GM10847 (cell line): ENCODE measurements around the gene NPAT.

Experiments used
- POLR2A ChIP-seq: IDR thresholded peaks from 2 replicates; pipeline ENCODE4 v1.6.1; 2011; ENCODE audit not compliant: insufficient read length; ENCODE audit errors: extremely low read depth

NPAT gene

GRCh38 chr11:108222574-108223347 lies at the start of gene NPAT, which contains the start of gene ATM:
Gene NPAT (minus strand): TSS chr11:108222638. CDS start chr11:108222536, 102 bp downstream.
Gene ATM (plus strand): TSS chr11:108223067. CDS start chr11:108227625, 4,558 bp downstream.
- TF ChIP-seq POLR2A, result peak; percentile 88

- no peak for TF ChIP-seq POLR2A
Observed at GRCh38 chr11:108269583-108269982, 47.1 kb upstream of the NPAT start.

DNA sequence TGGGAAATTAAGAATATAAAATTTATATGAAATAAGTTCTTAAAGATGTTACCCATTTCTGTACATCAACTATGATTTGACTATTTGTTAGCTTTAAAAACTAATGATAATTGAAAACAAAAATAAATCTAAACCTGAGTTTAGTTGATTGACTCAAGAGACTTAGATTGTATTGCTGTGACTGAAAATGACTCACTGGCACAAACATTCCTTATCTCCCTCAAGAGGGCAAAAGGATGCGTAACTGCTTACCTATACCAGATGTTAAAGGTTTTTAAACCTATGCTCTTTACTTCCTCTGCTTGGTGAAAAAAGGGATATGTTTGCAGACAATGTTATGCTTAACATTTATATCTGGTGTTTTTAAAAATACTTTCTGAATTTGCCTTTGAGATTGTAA lies 30.7 kb upstream of the NPAT start:
- no peak for TF ChIP-seq POLR2A

- no peak for TF ChIP-seq POLR2A
Observed at GRCh38 chr11:108246885-108247284, 24.4 kb upstream of the NPAT start.

DNA sequence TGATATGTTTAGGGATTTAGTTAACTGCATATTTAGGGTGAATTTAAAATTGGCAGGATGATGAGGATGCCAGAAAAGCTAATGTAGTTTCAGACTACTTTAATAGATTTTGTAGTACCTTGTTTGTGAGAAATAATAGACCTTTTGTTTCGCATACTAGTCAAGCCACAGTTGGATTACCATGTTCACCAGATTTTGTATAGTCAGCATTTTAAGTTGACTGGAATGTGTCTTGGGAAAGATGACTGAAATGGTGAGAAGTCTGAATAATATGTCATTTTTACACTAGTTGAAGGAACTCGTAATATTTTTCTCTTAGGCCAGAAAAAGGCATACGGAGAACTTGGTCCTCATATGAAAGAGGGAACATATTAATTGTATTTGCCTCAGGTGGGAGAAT lies 23.9 kb upstream of the NPAT start:
- TF ChIP-seq POLR2A, result no peak

DNA sequence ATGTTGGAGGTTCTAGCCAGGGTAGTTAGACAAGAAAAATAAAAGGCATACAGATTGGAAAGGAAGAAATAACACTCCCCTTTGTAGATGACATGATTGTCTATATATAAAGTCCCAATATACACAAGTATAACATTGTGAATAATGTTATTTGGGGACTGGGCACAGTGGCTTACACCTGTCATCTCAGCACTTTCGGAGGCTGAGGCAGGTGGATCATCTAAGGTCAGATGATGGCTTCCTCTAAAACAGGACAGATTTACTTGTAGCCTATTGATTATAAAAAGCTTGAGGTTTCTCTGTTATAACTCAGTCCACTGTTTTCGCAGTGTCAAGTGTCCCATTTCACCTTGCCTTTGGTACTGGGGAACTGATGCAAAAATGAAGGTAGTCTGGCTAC lies 20.0 kb upstream of the NPAT start:
- no peak for TF ChIP-seq POLR2A

GRCh38 chr11:108241330-108242037 lies 19.0 kb upstream of the NPAT start:
- TF ChIP-seq POLR2A, result no peak

GRCh38 chr11:108239076-108239475 lies 16.6 kb upstream of the NPAT start:
- TF ChIP-seq POLR2A, result no peak

GRCh38 chr11:108237058-108237481 lies 14.6 kb upstream of the NPAT start:
- no peak for TF ChIP-seq POLR2A

- TF ChIP-seq POLR2A, result no peak
Observed at GRCh38 chr11:108235633-108236032, 13.2 kb upstream of the NPAT start.

- no peak for TF ChIP-seq POLR2A
Observed at GRCh38 chr11:108235192-108235591, 12.8 kb upstream of the NPAT start.

DNA sequence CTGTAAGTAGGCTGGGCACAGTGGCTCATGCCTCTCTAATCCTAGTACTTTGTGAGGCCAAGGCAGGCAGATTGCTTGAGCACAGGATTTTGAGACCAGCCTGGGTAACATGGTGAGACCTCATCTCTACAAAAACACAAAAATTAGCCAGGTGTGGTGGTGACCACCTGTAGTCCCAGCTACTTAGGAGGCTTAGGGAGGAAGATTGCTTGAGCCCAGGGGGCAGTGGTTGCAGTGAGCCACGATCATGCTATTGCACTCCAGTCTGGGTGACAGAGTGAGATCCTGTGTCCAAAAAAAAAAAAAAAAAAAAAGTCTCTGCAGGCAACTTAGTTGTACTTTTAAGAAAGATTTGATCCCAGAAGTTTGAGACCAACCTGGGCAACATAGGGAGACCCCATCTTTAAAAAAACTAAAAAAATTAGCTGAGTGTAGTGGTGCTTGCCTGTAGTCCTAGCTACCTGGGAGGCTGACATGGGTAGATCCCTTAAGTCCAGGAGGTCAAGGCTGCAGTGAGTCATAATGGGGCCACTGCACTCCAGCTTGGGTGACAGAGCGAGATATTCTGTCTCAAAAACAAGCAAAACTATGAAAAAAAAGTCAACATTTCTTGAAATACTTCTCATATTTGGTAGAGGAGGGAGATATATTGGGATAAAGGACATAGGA lies 11.0 kb upstream of the NPAT start:
- TF ChIP-seq POLR2A, result no peak

DNA sequence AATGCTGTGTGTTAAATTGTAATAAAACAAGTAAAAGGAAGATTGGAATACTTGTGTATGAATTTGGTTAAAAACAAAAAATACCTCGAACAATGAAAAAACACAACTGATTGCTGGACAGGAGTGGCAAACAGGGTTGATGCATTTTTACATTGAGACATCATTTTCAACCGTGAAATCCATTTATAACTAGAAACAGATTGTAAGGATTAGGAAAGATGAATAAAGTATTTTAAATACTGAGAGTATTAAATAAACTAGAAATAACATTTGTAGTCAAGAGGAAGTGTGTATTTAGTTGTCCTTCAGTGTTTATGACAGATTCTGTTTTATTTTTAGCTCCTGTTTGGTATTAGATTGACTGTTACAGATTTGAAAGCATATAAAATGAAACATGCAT lies 5.8 kb upstream of the NPAT start:
- no peak for TF ChIP-seq POLR2A

DNA sequence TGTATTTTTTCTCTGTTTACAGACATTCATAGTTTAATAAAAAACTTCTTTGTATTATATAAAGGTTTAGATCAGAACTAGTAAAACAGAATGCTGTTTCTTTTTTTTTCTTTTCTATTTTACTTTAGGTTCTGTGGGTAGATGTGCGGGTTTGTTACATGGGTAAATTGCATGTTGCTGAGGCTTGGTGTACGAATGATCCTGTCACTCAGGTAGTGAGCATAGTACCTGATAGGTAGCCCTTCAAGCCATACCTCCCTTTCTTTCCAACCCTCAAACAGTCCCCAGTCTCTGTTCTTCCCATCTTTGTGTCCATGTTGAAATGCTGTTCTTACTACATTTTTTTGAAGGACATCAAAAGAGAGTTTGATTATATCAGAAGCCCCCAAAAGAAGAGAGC lies 3.6 kb upstream of the NPAT start:
- TF ChIP-seq POLR2A, result no peak

- no peak for TF ChIP-seq POLR2A
Observed at GRCh38 chr11:108224911-108225786, 2.7 kb upstream of the NPAT start.

- no peak for TF ChIP-seq POLR2A
Observed at GRCh38 chr11:108224366-108224765, 1.9 kb upstream of the NPAT start.
